Measurements from ENCODE around the gene SVOPL. TPM values are rescaled to one million over a fixed set of nuclear protein-coding genes. Genes with fewer than 3 reads are reported as not detected.

The SVOPL gene
- total RNA-seq, 1 experiment from 2014 or later: 0.78 TPM

DNA sequence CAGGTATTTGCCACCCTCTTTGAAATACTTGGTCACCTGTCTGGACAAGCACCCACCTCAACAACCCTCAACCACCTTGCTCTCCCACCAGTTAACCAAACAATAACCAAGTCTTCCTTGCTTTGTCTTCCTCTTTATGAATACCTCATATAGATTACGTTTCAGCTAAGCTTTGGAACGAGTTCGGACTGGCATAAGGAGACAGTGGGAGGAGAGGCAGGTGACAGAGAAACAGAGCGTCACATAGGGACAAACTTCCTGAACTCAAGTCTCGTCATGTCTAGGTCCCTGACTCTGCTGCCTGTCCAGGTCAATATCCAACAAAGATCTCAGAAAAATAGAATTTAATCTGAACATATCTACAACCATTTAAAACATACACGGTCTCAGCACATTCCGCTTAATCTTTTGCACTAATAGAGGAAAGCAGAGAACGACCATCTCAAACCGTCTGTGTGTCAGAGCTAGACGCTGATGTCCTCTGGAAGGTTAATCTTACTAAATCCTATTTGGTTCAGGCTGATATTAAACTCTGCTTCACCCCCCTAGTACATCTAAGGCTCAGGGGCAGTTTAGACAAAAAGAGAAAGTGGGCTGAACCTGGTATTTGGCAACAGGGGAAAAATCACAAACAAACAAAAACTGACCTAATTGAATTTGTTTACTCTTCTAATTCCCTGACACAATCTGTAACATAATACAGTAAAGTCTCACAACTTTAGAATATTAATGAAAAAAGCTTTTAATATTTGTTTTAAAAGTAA, 26.4 kb upstream of the SVOPL start:
- CTCF ChIA-PET: no interaction called here
- H3K4me1 Mint-ChIP-seq (ENCODE audit: low read depth, unreplicated experiment): no peaks in the 10 kb centered on the region
- intact Hi-C loops (cut with micrococcal nuclease; ENCODE audit: unreplicated experiment): no loop called here
- TF ChIP-seq, protein P1, sequence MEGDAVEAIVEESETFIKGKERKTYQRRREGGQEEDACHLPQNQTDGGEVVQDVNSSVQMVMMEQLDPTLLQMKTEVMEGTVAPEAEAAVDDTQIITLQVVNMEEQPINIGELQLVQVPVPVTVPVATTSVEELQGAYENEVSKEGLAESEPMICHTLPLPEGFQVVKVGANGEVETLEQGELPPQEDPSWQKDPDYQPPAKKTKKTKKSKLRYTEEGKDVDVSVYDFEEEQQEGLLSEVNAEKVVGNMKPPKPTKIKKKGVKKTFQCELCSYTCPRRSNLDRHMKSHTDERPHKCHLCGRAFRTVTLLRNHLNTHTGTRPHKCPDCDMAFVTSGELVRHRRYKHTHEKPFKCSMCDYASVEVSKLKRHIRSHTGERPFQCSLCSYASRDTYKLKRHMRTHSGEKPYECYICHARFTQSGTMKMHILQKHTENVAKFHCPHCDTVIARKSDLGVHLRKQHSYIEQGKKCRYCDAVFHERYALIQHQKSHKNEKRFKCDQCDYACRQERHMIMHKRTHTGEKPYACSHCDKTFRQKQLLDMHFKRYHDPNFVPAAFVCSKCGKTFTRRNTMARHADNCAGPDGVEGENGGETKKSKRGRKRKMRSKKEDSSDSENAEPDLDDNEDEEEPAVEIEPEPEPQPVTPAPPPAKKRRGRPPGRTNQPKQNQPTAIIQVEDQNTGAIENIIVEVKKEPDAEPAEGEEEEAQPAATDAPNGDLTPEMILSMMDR (IDR thresholded peaks at IDR 0.05; ENCODE audit: unreplicated experiment): no peak
- DNase-seq: no peak
- H3K27ac Mint-ChIP-seq (ENCODE audit: unreplicated experiment): no peak overlapping the region
- no TSS peak for BruUV-seq (replicated peaks)
- no peaks in the 10 kb centered on the region for H3K9me3 Mint-ChIP-seq (ENCODE audit: low read depth, unreplicated experiment)
- no peaks in the 10 kb centered on the region for H3K27me3 Mint-ChIP-seq (ENCODE audit: unreplicated experiment)
- H3K36me3 Mint-ChIP-seq (ENCODE audit: insufficient read depth, unreplicated experiment): no peaks in the 10 kb centered on the region
- H3K4me3 Mint-ChIP-seq (ENCODE audit: low read depth, unreplicated experiment): no peak overlapping the region

GRCh38 chr7:138726288-138726687, 25.1 kb upstream of the SVOPL start:
- peak; percentile 6 for DNase-seq
- Mint-ChIP-seq H3K9me3 (ENCODE audit: low read depth, unreplicated experiment) (no peaks in the 10 kb centered on the region), H3K36me3 (ENCODE audit: insufficient read depth, unreplicated experiment) (no peaks in the 10 kb centered on the region), H3K4me1 (ENCODE audit: low read depth, unreplicated experiment) (no peaks in the 10 kb centered on the region), H3K27me3 (ENCODE audit: unreplicated experiment) (no peaks in the 10 kb centered on the region), H3K4me3 (ENCODE audit: low read depth, unreplicated experiment) (no peak overlapping the region), H3K27ac (ENCODE audit: unreplicated experiment) (no peak overlapping the region)
- BruUV-seq (replicated peaks): no TSS peak
- TF ChIP-seq, protein P1 (IDR thresholded peaks at IDR 0.05; ENCODE audit: unreplicated experiment): no peak
- CTCF ChIA-PET: no interaction called here
- intact Hi-C loops (cut with micrococcal nuclease; ENCODE audit: unreplicated experiment): no loop called here

DNA sequence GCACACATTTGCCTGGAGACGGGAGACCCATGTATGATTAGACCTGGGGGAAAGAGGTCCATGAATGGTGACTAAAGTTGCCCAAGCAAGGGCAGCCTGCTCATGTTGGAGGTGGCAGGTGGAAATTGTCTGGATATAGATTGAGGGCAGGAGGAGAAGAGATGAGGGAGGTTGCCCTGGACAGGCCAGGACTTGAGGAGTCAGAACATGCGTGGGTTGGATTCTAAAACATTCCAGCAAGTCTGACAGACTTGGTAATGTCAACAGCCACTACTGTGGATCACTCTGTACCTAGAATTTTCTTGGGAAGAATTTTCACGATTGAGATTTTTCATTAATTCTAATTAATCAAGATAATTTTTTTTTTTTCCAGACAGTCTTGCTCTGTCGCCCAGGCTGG, 19.1 kb upstream of the SVOPL start:
- no peaks in the 10 kb centered on the region for H3K9me3 Mint-ChIP-seq (ENCODE audit: low read depth, unreplicated experiment)
- no peak overlapping the region for H3K27ac Mint-ChIP-seq (ENCODE audit: unreplicated experiment)
- no peaks in the 10 kb centered on the region for H3K4me1 Mint-ChIP-seq (ENCODE audit: low read depth, unreplicated experiment)
- no peaks in the 10 kb centered on the region for H3K27me3 Mint-ChIP-seq (ENCODE audit: unreplicated experiment)
- TF ChIP-seq, protein P1 (IDR thresholded peaks at IDR 0.05; ENCODE audit: unreplicated experiment): no peak
- intact Hi-C loops (cut with micrococcal nuclease; ENCODE audit: unreplicated experiment): no loop called here
- H3K4me3 Mint-ChIP-seq (ENCODE audit: low read depth, unreplicated experiment): no peak overlapping the region
- peaks cover 4% of the 10 kb centered on the region for H3K36me3 Mint-ChIP-seq (ENCODE audit: insufficient read depth, unreplicated experiment)
- no TSS peak for BruUV-seq (replicated peaks)
- CTCF ChIA-PET: no interaction called here
- no peak for DNase-seq

DNA sequence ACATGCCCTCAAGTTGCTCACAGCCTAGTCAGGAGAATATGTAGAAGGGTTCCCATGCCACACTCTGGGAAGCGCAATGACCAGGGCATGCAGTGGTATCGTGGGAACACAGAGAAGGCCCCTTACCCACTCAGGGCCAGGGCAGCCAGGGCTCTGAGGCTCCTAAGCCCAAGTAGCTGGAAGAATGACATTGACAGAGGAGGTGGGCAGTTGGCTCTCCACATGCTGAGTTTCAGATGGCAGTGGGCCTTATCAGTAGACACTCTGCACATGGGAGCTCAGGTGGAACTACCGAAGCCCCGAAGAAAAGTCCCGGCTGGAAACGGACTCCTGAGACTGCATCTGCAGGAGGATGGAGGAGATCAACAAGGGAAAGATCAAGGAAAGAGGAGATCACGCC, 15.7 kb upstream of the SVOPL start:
- TF ChIP-seq, protein P1 (IDR thresholded peaks at IDR 0.05; ENCODE audit: unreplicated experiment): no peak
- intact Hi-C loops (cut with micrococcal nuclease; ENCODE audit: unreplicated experiment): no loop called here
- Mint-ChIP-seq H3K4me1 (ENCODE audit: low read depth, unreplicated experiment) (no peaks in the 10 kb centered on the region), H3K27me3 (ENCODE audit: unreplicated experiment) (no peaks in the 10 kb centered on the region), H3K4me3 (ENCODE audit: low read depth, unreplicated experiment) (no peak overlapping the region), H3K36me3 (ENCODE audit: insufficient read depth, unreplicated experiment) (peaks cover 4% of the 10 kb centered on the region), H3K27ac (ENCODE audit: unreplicated experiment) (no peak overlapping the region), H3K9me3 (ENCODE audit: low read depth, unreplicated experiment) (no peaks in the 10 kb centered on the region)
- DNase-seq: no peak
- CTCF ChIA-PET: no interaction called here
- BruUV-seq (replicated peaks): no TSS peak

All from Calu3 (cell line).